Adrenal gland (tissue), 5 donors: ENCODE data around the gene BBS9.

Experiments
- POLR2A ChIP-seq, 2 donors: fragments of 450-650 bp; IDR thresholded peaks; one replicate each; pipeline ENCODE4 v1.6.1; 2017; ENCODE audit warnings: antibody characterized with exemption in 2 of 2, mild to moderate bottlenecking in 2 of 2, moderate library complexity in 1 of 2
- TF ChIP-seq, protein P1 (sequence below), 6 experiments: fragments of 450-650 bp in 4 of 6; fragments of 200-600 bp in 2 of 6; sonication (generic) in 1 of 6; IDR thresholded peaks; 1 replicate in 5 of 6; 2 replicates in 1 of 6; pipeline versions ENCODE4 v1.5.1 to v1.8.0; 2016 to 2021; ENCODE audit warnings: antibody characterized with exemption in 6 of 6, mild to moderate bottlenecking in 2 of 6, moderate library complexity in 1 of 6
- donor health status: DM: no; HTN: no; CAD: no.

DNA sequence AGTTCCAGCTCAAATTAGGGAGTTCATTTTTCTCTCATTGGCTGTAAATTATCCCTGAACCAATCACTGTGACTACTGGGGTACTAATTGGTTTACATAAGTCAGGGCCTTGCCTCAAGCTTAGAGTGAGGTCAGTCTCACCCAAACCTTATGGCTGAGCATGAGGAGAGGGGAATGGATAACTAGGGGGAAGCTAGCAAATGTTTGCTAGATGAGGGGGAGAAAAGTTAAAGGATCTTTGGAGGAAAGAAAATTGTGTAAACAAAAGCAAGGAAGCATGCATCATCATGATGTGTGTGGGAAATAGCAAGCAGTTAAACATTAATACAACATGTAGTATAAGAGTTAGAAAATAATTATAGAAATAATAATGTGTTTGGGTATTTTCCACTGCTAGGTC is 121.9 kb downstream of the BBS9 start:
- TF ChIP-seq POLR2A (IDR thresholded peaks at IDR 0.05): no peak
- TF ChIP-seq, protein P1, sequence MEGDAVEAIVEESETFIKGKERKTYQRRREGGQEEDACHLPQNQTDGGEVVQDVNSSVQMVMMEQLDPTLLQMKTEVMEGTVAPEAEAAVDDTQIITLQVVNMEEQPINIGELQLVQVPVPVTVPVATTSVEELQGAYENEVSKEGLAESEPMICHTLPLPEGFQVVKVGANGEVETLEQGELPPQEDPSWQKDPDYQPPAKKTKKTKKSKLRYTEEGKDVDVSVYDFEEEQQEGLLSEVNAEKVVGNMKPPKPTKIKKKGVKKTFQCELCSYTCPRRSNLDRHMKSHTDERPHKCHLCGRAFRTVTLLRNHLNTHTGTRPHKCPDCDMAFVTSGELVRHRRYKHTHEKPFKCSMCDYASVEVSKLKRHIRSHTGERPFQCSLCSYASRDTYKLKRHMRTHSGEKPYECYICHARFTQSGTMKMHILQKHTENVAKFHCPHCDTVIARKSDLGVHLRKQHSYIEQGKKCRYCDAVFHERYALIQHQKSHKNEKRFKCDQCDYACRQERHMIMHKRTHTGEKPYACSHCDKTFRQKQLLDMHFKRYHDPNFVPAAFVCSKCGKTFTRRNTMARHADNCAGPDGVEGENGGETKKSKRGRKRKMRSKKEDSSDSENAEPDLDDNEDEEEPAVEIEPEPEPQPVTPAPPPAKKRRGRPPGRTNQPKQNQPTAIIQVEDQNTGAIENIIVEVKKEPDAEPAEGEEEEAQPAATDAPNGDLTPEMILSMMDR (IDR thresholded peaks at IDR 0.05): no peak
